HG02973 (cell line): ENCODE measurements around the gene MYL5.
"Not testable (repeated sequence)": the region's sequence is repeated elsewhere in the genome, so short reads cannot be mapped to it uniquely, and the experiment has no call there.

Experiments
- ATAC-seq: cut with Tn5 transposase; IDR thresholded peaks from one replicate; pipeline ENCODE4 v1.9.1; 2021; ENCODE audit warnings: moderate library complexity; ENCODE audit not compliant: unreplicated experiment

The MYL5 gene

GRCh38 chr4:635851-636627, 38.3 kb upstream of the MYL5 start:
- ATAC-seq = no peak

GRCh38 chr4:636628-637159, 37.6 kb upstream of the MYL5 start:
- ATAC-seq = no peak

GRCh38 chr4:637536-638280, 36.6 kb upstream of the MYL5 start:
- no peak for ATAC-seq

- not testable (repeated sequence) for ATAC-seq
These were observed 32.0 kb upstream of the MYL5 start for GRCh38 chr4:642366-642765.

- no peak for ATAC-seq
These were observed 27.9 kb upstream of the MYL5 start for GRCh38 chr4:646460-646859.

- ATAC-seq = no peak
These were observed 26.9 kb upstream of the MYL5 start for GRCh38 chr4:647481-647880.

GRCh38 chr4:648579-649292, 25.6 kb upstream of the MYL5 start:
- ATAC-seq = no peak

GRCh38 chr4:649293-649625, 25.1 kb upstream of the MYL5 start:
- no peak for ATAC-seq

- no peak for ATAC-seq
These were observed 24.5 kb upstream of the MYL5 start for GRCh38 chr4:649751-650310.

- ATAC-seq = no peak
These were observed 23.9 kb upstream of the MYL5 start for GRCh38 chr4:650461-650860.

- no peak for ATAC-seq
These were observed 23.1 kb upstream of the MYL5 start for GRCh38 chr4:650951-651883.

- no peak for ATAC-seq
These were observed 22.3 kb upstream of the MYL5 start for GRCh38 chr4:651884-652642.

- no peak for ATAC-seq
These were observed 21.1 kb upstream of the MYL5 start for GRCh38 chr4:653080-653821.

- no peak for ATAC-seq
These were observed 20.4 kb upstream of the MYL5 start for GRCh38 chr4:653831-654502.

GRCh38 chr4:654503-654845, 19.9 kb upstream of the MYL5 start:
- ATAC-seq = no peak

- no peak for ATAC-seq
These were observed 19.4 kb upstream of the MYL5 start for GRCh38 chr4:654871-655463.

- ATAC-seq = no peak
These were observed 18.7 kb upstream of the MYL5 start for GRCh38 chr4:655464-656151.
